GM12878 (cell line): ENCODE results near the gene SIK3. TPM values are rescaled to one million over a fixed set of nuclear protein-coding genes. Genes with fewer than 3 reads are reported as not detected.

Source experiments
- ATAC-seq: fragments of 200-7000 bp; cut with Tn5 transposase; 3 replicates; pipeline ENCODE4 v1.9.1; 2020; ENCODE audit warnings: mild to moderate bottlenecking, moderate library complexity
- BruUV-seq: library from RNA; stranded (reverse); fragments of 400-500 nt; replicated peaks from 2 replicates; lab custom pipeline; 2021; lab: Mats Ljungman, UMichigan
- CTCF ChIA-PET: fragments of 300-600 bp; sonication (Branson Sonifier 250); formaldehyde crosslinking; extraction: SDS; loops from one replicate; lab custom pipeline; 2021; ENCODE audit warnings: inconsistent platforms; lab: Yijun Ruan, JAX
- POLR2A ChIA-PET: fragments of 350-600 bp; formaldehyde crosslinking; extraction: SDS; loops from one replicate; lab custom pipeline; 2021; ENCODE audit warnings: inconsistent platforms; lab: Charles Lee
- RAD21 ChIA-PET: fragments of 300-600 bp; sonication (Branson Sonifier 250); formaldehyde crosslinking; loops from one replicate; lab custom pipeline; 2023; ENCODE audit warnings: antibody characterized with exemption; ENCODE audit not compliant: unreplicated experiment; lab: Charles Lee
- SMC1A ChIA-PET: fragments of 300-600 bp; sonication (Branson Sonifier 250); formaldehyde crosslinking; loops from one replicate; lab custom pipeline; 2023; ENCODE audit not compliant: unreplicated experiment, uncharacterized antibody; lab: Charles Lee
- DNase-seq: peaks from one replicate; pipeline ENCODE4 v3.0.0-alpha.2; 2011; ENCODE audit warnings: low read depth, low spot score
- FAIRE-seq: peaks from 3 replicates; lab custom pipeline; 2011; peaks lifted over from hg19 to GRCh38; lab: Jason Lieb, UNC
- H2AFZ ChIP-seq: 2 replicates; pipeline ENCODE4 v1.6.0; 2011; ENCODE audit warnings: low read depth, low read length, control low read depth; ENCODE audit not compliant: control insufficient read depth
- H3K27ac ChIP-seq: 2 replicates; pipeline ENCODE4 v1.5.1; 2011; ENCODE audit warnings: control low read depth; ENCODE audit not compliant: control insufficient read depth, insufficient read depth
- H3K27me3 ChIP-seq, 2 experiments: replicated peaks in 1 of 2; 2 replicates each; pipeline versions ENCODE4 v1.6.0 to v1.6.1; 2011; ENCODE audit warnings: low read length in 1 of 2; ENCODE audit not compliant: control insufficient read depth in 2 of 2, insufficient read depth in 2 of 2
- H3K36me3 ChIP-seq, 2 experiments: 2 replicates each; pipeline ENCODE4 v1.5.1; 2011; ENCODE audit warnings: low read length in 1 of 2; ENCODE audit not compliant: control insufficient read depth in 2 of 2, insufficient read depth in 2 of 2
- H3K4me1 ChIP-seq: 2 replicates; pipeline ENCODE4 v1.6.1; 2011; ENCODE audit warnings: mild to moderate bottlenecking, low read length, moderate library complexity, mixed read lengths; ENCODE audit not compliant: control insufficient read depth, insufficient read depth
- H3K4me2 ChIP-seq: 2 replicates; pipeline ENCODE4 v1.6.0; 2011; ENCODE audit warnings: control low read depth; ENCODE audit not compliant: control insufficient read depth, insufficient read depth
- H3K4me3 ChIP-seq: fragments of 200-600 bp; sonication (generic); 2 replicates; pipeline ENCODE4 v1.5.1; 2016
- H3K79me2 ChIP-seq: 2 replicates; pipeline ENCODE4 v1.6.0; 2011; ENCODE audit warnings: low read length; ENCODE audit not compliant: control insufficient read depth, insufficient read depth
- H3K9ac ChIP-seq: 2 replicates; pipeline ENCODE4 v1.8.0; 2011; ENCODE audit warnings: low read length, control low read depth, mixed read lengths; ENCODE audit not compliant: control insufficient read depth, insufficient read depth
- H3K9me3 ChIP-seq: replicated peaks from 3 replicates; pipeline ENCODE4 v1.5.1; 2011; ENCODE audit warnings: mild to moderate bottlenecking, low read length; ENCODE audit not compliant: control insufficient read depth, insufficient read depth
- H4K20me1 ChIP-seq: 2 replicates; pipeline ENCODE4 v1.6.0; 2011; ENCODE audit not compliant: control insufficient read depth, insufficient read depth
- EED ChIP-seq: sonication (generic); IDR thresholded peaks from 2 replicates; pipeline ENCODE4 v1.6.1; 2016; ENCODE audit warnings: antibody characterized with exemption, low read depth
- HDAC6 ChIP-seq: fragments of 200-600 bp; sonication (generic); IDR thresholded peaks from one replicate; pipeline ENCODE4 v1.8.0; 2017; ENCODE audit warnings: antibody characterized with exemption; ENCODE audit not compliant: unreplicated experiment
- IKZF1 ChIP-seq: fragments of 450-650 bp; conservative IDR thresholded peaks from 2 replicates; pipeline ENCODE4 v1.6.1; 2017; ENCODE audit warnings: antibody characterized with exemption, mild to moderate bottlenecking
- IKZF2 ChIP-seq, 2 experiments: fragments of 450-650 bp; IDR thresholded peaks; 2 replicates each; pipeline ENCODE4 v1.6.1; 2017; ENCODE audit warnings: mild to moderate bottlenecking in 2 of 2, moderate library complexity in 2 of 2
- RUNX3 ChIP-seq: IDR thresholded peaks from 2 replicates; pipeline ENCODE4 v1.6.1; 2012; ENCODE audit warnings: low read length, inconsistent platforms
- SMC3 ChIP-seq: IDR thresholded peaks from 2 replicates; pipeline ENCODE4 v1.6.1; 2011; ENCODE audit warnings: low read length, improper control_type of control experiment, borderline replicate concordance
- ZBTB11 ChIP-seq: fragments of 450-650 bp; formaldehyde crosslinking; IDR thresholded peaks from 2 replicates; pipeline ENCODE4 v1.5.0; 2022; ENCODE audit warnings: mild to moderate bottlenecking, missing genetic modification characterization
- ZNF687 ChIP-seq: fragments of 450-650 bp; IDR thresholded peaks from 2 replicates; pipeline ENCODE4 v1.6.1; 2017; ENCODE audit warnings: mild to moderate bottlenecking, moderate library complexity
- WGBS: methylation state at CpG from one replicate; pipeline ENCODE4 v1.1.6; 2016; ENCODE audit warnings: low lambda C conversion rate; ENCODE audit not compliant: insufficient replicate concordance, insufficient coverage; ENCODE audit errors: missing lambda C conversion rate; 5-methylcytosine and 5-hydroxymethylcytosine counted together
- in situ Hi-C: fragments of 300-500 bp; cut with MboI; formaldehyde crosslinking; loops from 9 replicates; pipeline ENCODE4 v1.14.3; 2018; ENCODE audit warnings: mixed read lengths
- intact Hi-C: fragments of 100-400 bp; cut with micrococcal nuclease; formaldehyde crosslinking; loops from one replicate; pipeline ENCODE4 v1.14.2; 2022; ENCODE audit not compliant: unreplicated experiment
- polyA plus RNA-seq, 11 experiments: library from polyadenylated mRNA; depleted of rRNA in 4 of 11; unstranded in 6 of 11; stranded (reverse) in 5 of 11; fragments of >200 nt; fragmentation: Nextera tagmentation in 4 of 11; fragmentation: Illumina TruSeq in 1 of 11; extraction: Ambion mirVana in 4 of 11; extraction: Trizol in 1 of 11; gene quantifications; 1 replicate in 1 of 11; 2 replicates in 10 of 11; pipeline versions ENCODE4 v1.2.1 to v1.2.3, GENCODE V29; 2011 to 2016; ENCODE audit warnings: inconsistent platforms in 2 of 11, missing spikeins in 2 of 11, low read depth in 1 of 11
- total RNA-seq, 4 experiments: library from RNA; depleted of rRNA in 3 of 4; stranded (reverse); fragments of >200 nt in 3 of 4; fragmentation: Illumina TruSeq in 1 of 4; extraction: Trizol in 1 of 4; gene quantifications; 2 replicates each; pipeline versions ENCODE4 v1.2.1 to v1.2.3, GENCODE V29; 2013 to 2021

Gene SIK3
- total and polyA plus RNA-seq, 10 of the 15 experiments (the other 5 are each of a cell fraction or from before 2014, with no cell fraction given), result 2.5 to 31.9 (median 11.1) TPM

- RAD21 ChIA-PET, result interaction anchor here (0.6 to 0.9 kb wide), 3 partner anchors 18 to 311 kb away, joined by 3 to 5 read pairs (median 3); no protein-coding TSS in a partner anchor
- BruUV-seq, result no TSS peak
- ATAC-seq (peak; percentile 52), DNase-seq (no peak), FAIRE-seq (no peak)
- Histone ChIP-seq H2AFZ (no peak overlapping the region), H3K9ac (no peak overlapping the region), H3K36me3 (no peaks in the 10 kb centered on the region; a peak in 1 of 4 replicates), H3K79me2 (peaks cover 19% of the 10 kb centered on the region), H3K9me3 (no peaks in the 10 kb centered on the region; the same call in 2 of the 3 replicates), H3K4me3 (no peak overlapping the region), H3K27me3 (no peaks in the 10 kb centered on the region), H3K4me1 (peaks cover 13% of the 10 kb centered on the region), H4K20me1 (no peaks in the 10 kb centered on the region; the same call in 1 of the 2 replicates), H3K27ac (no peak overlapping the region), H3K4me2 (peak overlapping the region; percentile 9; the same call in 1 of the 2 replicates)
- WGBS, result 97% methylated on average over 5 of the region's 5 CpGs
- CTCF ChIA-PET, result interaction anchor here (0.6 to 1.0 kb wide), 3 partner anchors 59 to 236 kb away, joined by 3 read pairs; no protein-coding TSS in a partner anchor
- SMC1A ChIA-PET, result interaction anchor here (0.8 to 2.1 kb wide), 9 partner anchors 11 to 156 kb away, joined by 3 to 5 read pairs (median 3); no protein-coding TSS in a partner anchor
- POLR2A ChIA-PET, result interaction anchor here (0.7 to 1.1 kb wide), 2 partner anchors 11 to 65 kb away, joined by 3 to 4 read pairs; no protein-coding TSS in a partner anchor
- in situ Hi-C loops, result no loop called here
- intact Hi-C loops, result no loop called here
- TF ChIP-seq ZNF687 (no peak), RUNX3 (peak; percentile 10; the same call in 1 of the 2 replicates), EED (0 out of 2 replicates have a peak, but pooled peaks have one; percentile 10), SMC3 (no peak), ZBTB11 (CRISPR knock-in tag) (no peak), IKZF2 (IDR thresholded peaks at IDR 0.05) (0 out of 4 replicates have a peak, but pooled peaks of 1 of the 2 experiments have one; percentile 24), HDAC6 (no peak), IKZF1 (peak; percentile 50; the same call in 1 of the 2 replicates)
These were observed 53.0 kb downstream of the SIK3 start for GRCh38 chr11:117045196-117045595.
